Activated T-cell treated with anti-CD3 and anti-CD28 coated beads, Interleukin-2, amount 50 U/mL, for 4 hours (primary cell): ENCODE results near the gene GSTA2. TPM values are rescaled to one million over a fixed set of nuclear protein-coding genes. Genes with fewer than 3 reads are reported as not detected.

Source experiments
- ATAC-seq, 2 donors: fragments of 200-7000 bp; cut with Tn5 transposase; one replicate each; pipeline ENCODE4 v1.10.0; 2021
- DNase-seq: peaks from one replicate; pipeline ENCODE4 v3.0.0-alpha.2; 2020
- H3K27me3 Mint-ChIP-seq: one replicate; pipeline ENCODE4 v1.8.0; 2021; ENCODE audit warnings: low read depth, mixed read lengths
- H3K36me3 Mint-ChIP-seq: one replicate; pipeline ENCODE4 v1.8.0; 2022; ENCODE audit warnings: mixed read lengths; ENCODE audit not compliant: insufficient read depth
- H3K4me1 Mint-ChIP-seq: one replicate; pipeline ENCODE4 v1.8.0; 2021; ENCODE audit warnings: low read depth, mixed read lengths
- H3K4me3 Mint-ChIP-seq: one replicate; pipeline ENCODE4 v1.8.0; 2021; ENCODE audit warnings: mild to moderate bottlenecking, moderate library complexity, mixed read lengths
- H3K9me3 Mint-ChIP-seq: one replicate; pipeline ENCODE4 v1.8.0; 2021; ENCODE audit warnings: mixed read lengths
- total RNA-seq, 3 donors: library from RNA; stranded (reverse); gene quantifications; one replicate each; pipeline ENCODE4 v1.2.1, GENCODE V29; 2021

The GSTA2 gene
- total RNA-seq, 3 donors from 2014 or later, result not detected

DNA sequence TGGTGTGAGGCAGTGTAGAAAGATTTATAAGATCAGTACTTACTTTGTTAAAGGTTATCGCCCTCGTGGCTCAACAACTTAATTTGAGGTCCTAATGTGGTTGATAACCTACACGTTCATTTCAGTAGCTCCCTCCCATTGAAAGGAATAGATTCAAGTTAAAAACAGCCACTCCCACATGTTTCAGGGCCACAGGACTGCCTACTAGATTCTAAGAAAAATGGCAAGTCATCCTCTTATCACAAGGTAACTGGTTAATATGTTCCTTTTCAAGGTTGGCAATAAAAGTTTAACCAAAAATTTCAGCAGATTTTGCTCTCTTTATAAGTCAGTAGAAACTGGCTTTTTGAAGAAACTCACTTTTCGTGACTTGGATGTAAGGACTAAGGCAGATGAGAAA, 17.1 kb downstream of the GSTA2 start:
- DNase-seq, result no peak
- Mint-ChIP-seq H3K27me3 (no peaks in the 10 kb centered on the region), H3K4me1 (no peaks in the 10 kb centered on the region), H3K9me3 (peaks cover 6% of the 10 kb centered on the region), H3K4me3 (no peak overlapping the region), H3K36me3 (no peaks in the 10 kb centered on the region)
- no peak for ATAC-seq

DNA sequence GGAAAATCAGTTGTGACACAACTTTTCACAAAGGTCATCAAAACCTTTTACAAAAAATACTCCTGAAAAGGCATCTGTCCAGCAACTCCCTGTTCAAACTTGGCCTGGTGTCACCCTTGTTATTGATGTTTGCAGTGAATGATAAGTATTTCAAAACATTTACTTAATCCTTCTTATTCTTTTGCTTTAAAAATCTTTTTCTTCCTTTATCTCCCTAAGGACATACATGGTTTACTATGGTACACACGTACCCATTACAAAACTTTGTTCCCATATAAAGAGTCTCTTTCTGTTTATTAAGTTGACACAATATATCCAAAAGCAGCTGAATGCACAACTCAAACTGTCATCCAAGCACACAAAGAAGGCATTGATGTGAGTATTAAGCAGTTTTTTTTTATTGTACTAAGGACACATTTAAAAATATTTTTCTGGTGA, 17.5 kb downstream of the GSTA2 start:
- no peaks in the 10 kb centered on the region for H3K27me3 Mint-ChIP-seq
- H3K4me1 Mint-ChIP-seq, result no peaks in the 10 kb centered on the region
- ATAC-seq (no peak), DNase-seq (no peak)
- peaks cover 4% of the 10 kb centered on the region for H3K9me3 Mint-ChIP-seq
- H3K36me3 Mint-ChIP-seq, result no peaks in the 10 kb centered on the region
- no peak overlapping the region for H3K4me3 Mint-ChIP-seq

DNA sequence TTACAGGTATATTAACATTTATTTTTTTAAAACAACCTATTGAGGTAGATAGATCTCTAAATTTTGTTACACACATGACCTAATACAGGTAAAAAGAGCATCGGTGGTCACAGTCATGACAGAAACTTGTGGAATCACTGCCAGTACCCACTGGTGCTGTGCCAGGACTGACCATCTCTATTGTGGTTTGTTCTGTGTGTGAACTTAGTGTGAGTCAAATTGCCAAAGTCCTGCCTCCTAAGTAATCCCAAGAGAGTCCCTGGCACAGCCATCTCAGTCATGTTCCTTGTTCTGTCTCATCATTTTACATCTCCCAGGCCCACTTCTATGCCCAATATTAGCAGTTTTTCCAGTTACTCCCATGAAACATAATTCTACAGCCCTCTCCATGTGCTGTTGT, 21.4 kb downstream of the GSTA2 start:
- ATAC-seq (no peak), DNase-seq (no peak)
- Mint-ChIP-seq H3K27me3 (peaks cover 2% of the 10 kb centered on the region), H3K9me3 (peaks cover 5% of the 10 kb centered on the region), H3K36me3 (no peaks in the 10 kb centered on the region), H3K4me1 (no peaks in the 10 kb centered on the region), H3K4me3 (no peak overlapping the region)

GRCh38 chr6:52739627-52740026, 23.6 kb downstream of the GSTA2 start:
- no peak for DNase-seq
- no peaks in the 10 kb centered on the region for H3K4me1 Mint-ChIP-seq
- H3K27me3 Mint-ChIP-seq, result peaks cover 2% of the 10 kb centered on the region
- peaks cover 5% of the 10 kb centered on the region for H3K9me3 Mint-ChIP-seq
- no peak overlapping the region for H3K4me3 Mint-ChIP-seq
- H3K36me3 Mint-ChIP-seq, result no peaks in the 10 kb centered on the region
- ATAC-seq, result no peak

DNA sequence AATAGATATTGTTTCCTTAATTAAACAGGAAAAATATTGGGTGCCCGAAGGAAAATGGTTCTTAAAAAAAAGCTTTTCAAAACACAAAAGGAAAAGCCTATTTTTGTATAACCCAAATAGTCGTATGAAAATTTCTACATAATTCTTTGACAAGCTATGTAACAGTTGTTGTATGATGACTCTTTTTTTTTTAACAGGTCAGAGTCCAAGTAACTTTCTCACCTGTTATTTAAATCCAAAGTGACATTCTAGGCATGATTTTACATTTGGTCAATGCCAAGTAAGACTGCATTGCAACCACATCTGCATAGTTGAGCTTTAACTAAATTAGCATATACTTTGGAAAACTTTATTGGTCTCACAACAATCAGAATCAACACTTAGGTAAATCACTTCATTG, 24.1 kb downstream of the GSTA2 start:
- DNase-seq, result no peak
- Mint-ChIP-seq H3K36me3 (no peaks in the 10 kb centered on the region), H3K4me1 (no peaks in the 10 kb centered on the region), H3K4me3 (no peak overlapping the region), H3K9me3 (peaks cover 5% of the 10 kb centered on the region), H3K27me3 (peaks cover 2% of the 10 kb centered on the region)
- no peak for ATAC-seq

DNA sequence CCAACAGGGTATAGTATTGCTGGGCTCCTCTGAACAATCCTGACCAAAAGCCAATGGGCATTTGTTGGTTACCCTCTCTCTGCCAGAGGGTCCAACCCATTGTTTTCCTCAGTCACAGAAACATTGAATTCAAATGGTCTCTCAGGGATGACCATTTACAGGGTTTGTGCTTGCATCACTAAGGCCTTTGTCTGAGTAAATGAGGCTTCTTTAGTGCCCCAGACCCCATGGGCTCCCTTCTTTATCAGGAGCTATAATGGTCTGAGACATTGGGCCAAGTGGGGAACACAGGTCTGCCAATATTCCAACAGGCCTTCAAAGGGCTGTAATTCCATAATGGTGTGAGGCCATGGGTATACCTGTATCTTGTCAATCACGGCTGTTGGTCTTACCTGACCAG, 27.1 kb downstream of the GSTA2 start:
- Mint-ChIP-seq H3K27me3 (peaks cover 2% of the 10 kb centered on the region), H3K9me3 (peaks cover 5% of the 10 kb centered on the region), H3K4me1 (no peaks in the 10 kb centered on the region), H3K4me3 (no peak overlapping the region), H3K36me3 (no peaks in the 10 kb centered on the region)
- DNase-seq (no peak), ATAC-seq (no peak)

DNA sequence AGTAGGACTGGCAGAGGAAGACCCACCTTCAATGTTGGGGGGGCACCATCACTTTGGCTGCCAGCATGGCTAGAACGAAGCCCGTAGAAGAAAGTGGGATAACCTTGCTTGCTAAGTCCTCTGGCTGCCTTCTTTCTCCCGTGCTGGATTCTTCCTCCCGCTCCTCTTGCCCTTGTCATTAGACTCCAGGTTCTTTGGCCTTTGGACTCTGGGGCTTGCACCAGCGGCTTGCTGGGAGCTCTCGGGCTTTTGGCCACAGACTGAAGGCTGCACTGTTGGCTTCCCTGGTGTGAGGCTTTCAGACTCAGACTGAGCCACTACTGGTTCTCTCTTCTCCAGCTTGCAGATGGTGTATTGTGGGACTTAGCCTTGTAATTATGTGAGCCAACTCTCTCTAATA, 28.2 kb downstream of the GSTA2 start:
- no peaks in the 10 kb centered on the region for H3K36me3 Mint-ChIP-seq
- H3K27me3 Mint-ChIP-seq, result peaks cover 2% of the 10 kb centered on the region
- DNase-seq, result no peak
- H3K4me1 Mint-ChIP-seq, result no peaks in the 10 kb centered on the region
- ATAC-seq, result no peak
- H3K9me3 Mint-ChIP-seq, result no peaks in the 10 kb centered on the region
- H3K4me3 Mint-ChIP-seq, result no peak overlapping the region

DNA sequence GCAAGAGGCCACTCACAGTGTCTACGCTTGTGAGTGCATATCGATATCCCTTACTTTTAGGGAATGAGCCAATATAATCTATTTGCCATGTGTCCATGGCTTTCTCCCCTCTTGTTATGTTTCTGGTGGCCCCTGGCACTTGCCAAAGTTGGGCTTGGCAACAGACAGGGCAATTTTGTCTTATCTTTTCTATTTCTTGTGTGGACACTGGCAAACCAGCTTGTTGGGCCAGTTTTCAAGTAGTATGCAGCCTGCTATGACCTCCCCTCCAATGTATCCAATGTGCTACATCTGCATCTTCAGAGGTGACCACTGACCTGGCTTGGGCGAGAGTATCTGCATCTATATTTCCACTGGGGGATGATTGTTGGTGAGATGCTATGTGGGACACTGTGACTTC, 29.2 kb downstream of the GSTA2 start:
- H3K4me1 Mint-ChIP-seq, result no peaks in the 10 kb centered on the region
- no peak for DNase-seq
- H3K36me3 Mint-ChIP-seq, result no peaks in the 10 kb centered on the region
- H3K9me3 Mint-ChIP-seq, result no peaks in the 10 kb centered on the region
- ATAC-seq, result no peak
- no peak overlapping the region for H3K4me3 Mint-ChIP-seq
- H3K27me3 Mint-ChIP-seq, result no peaks in the 10 kb centered on the region

DNA sequence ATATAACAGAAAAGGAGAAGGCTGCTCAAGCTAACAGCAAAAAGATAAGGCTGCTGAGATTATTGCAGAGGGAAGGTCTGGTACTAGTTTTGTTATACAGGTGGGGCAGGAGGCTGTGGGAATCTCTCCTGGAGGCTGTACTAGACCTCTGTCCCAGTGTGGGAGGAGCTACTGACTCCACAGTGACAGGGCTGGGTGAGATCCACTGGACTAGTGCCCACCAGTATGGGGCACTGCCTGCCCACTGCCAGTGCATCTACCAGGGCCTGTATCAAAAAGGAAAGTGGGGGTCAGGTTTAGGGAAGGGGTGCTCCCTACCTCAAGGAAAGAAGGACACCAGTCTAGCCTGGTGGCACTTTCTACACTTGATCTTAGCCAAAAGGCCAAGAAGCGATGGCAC, 30.1 kb downstream of the GSTA2 start:
- Mint-ChIP-seq H3K4me1 (no peaks in the 10 kb centered on the region), H3K4me3 (no peak overlapping the region), H3K27me3 (no peaks in the 10 kb centered on the region), H3K36me3 (no peaks in the 10 kb centered on the region), H3K9me3 (no peaks in the 10 kb centered on the region)
- DNase-seq, result no peak
- no peak for ATAC-seq

DNA sequence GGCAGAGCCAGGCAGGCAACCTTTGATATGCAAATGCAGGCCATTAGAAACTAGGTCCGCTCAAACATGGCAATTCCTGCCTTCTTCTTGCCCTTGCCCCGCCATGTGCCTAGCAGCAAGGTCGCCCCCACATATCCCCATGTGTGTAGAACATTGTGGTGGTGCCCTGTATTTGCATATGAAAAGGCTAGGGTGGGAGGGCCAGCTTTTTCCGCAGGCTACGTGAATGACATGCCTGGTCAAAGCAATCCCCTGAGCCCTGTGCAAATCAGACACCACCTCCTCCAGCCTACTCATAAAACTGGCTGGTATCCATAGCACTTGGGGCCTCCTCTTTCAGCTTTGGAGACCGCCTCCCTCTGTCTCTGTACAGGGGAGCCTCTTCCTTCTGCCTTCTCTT, 31.6 kb downstream of the GSTA2 start:
- ATAC-seq (no peak), DNase-seq (no peak)
- Mint-ChIP-seq H3K4me3 (no peak overlapping the region), H3K9me3 (no peaks in the 10 kb centered on the region), H3K36me3 (no peaks in the 10 kb centered on the region), H3K27me3 (no peaks in the 10 kb centered on the region), H3K4me1 (no peaks in the 10 kb centered on the region)

GRCh38 chr6:52729576-52729975, 33.7 kb downstream of the GSTA2 start:
- no peaks in the 10 kb centered on the region for H3K9me3 Mint-ChIP-seq
- no peak for ATAC-seq
- H3K4me1 Mint-ChIP-seq, result no peaks in the 10 kb centered on the region
- no peaks in the 10 kb centered on the region for H3K36me3 Mint-ChIP-seq
- H3K27me3 Mint-ChIP-seq, result peaks cover 2% of the 10 kb centered on the region
- no peak for DNase-seq
- H3K4me3 Mint-ChIP-seq, result no peak overlapping the region

GRCh38 chr6:52728394-52728793, 34.9 kb downstream of the GSTA2 start:
- DNase-seq (no peak), ATAC-seq (no peak)
- no peaks in the 10 kb centered on the region for H3K4me1 Mint-ChIP-seq
- H3K36me3 Mint-ChIP-seq, result no peaks in the 10 kb centered on the region
- H3K4me3 Mint-ChIP-seq, result no peak overlapping the region
- H3K27me3 Mint-ChIP-seq, result peaks cover 2% of the 10 kb centered on the region
- H3K9me3 Mint-ChIP-seq, result no peaks in the 10 kb centered on the region

DNA sequence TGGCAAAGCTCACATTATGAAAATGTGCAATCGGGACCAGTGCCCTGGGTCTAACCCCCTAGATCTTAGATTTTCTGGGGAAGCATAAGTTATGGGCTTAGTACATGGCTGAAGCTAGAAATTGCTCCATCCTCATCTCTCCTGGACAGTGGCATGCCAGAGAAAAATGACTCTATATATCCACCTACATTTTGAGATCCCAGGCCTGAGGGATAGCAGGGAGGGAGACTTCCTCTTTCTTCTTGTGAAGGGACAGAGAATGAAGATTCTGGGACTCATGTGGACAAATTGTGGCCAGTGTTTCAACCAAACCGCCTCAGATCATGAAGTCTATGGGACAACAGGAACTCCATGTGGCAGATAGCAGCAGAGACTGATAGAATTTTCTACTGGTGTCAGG, 35.4 kb downstream of the GSTA2 start:
- Mint-ChIP-seq H3K36me3 (no peaks in the 10 kb centered on the region), H3K27me3 (peaks cover 2% of the 10 kb centered on the region), H3K4me3 (no peak overlapping the region), H3K4me1 (no peaks in the 10 kb centered on the region), H3K9me3 (no peaks in the 10 kb centered on the region)
- ATAC-seq, result no peak
- no peak for DNase-seq

- no peaks in the 10 kb centered on the region for H3K9me3 Mint-ChIP-seq
- peaks cover 2% of the 10 kb centered on the region for H3K27me3 Mint-ChIP-seq
- no peaks in the 10 kb centered on the region for H3K36me3 Mint-ChIP-seq
- DNase-seq (no peak), ATAC-seq (no peak)
- H3K4me1 Mint-ChIP-seq, result no peaks in the 10 kb centered on the region
- no peak overlapping the region for H3K4me3 Mint-ChIP-seq
Observed at GRCh38 chr6:52726741-52727535, 36.3 kb downstream of the GSTA2 start.

DNA sequence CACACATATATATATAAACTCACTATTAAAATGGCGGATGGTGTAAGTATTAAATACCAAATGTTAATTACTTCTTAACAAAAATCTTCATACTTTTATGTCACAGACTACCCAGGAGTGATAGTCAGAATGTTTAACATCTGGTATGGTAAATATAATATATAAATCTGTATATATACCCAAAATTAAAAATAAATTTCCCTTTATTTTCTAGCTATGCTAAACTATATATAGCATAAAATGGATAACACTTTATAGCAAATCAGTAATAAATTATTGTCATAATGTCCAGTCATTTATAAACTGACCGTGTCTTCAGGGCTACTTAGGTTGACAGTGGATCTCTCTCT, 37.1 kb downstream of the GSTA2 start:
- H3K4me1 Mint-ChIP-seq, result no peaks in the 10 kb centered on the region
- DNase-seq, result no peak
- H3K27me3 Mint-ChIP-seq, result peaks cover 2% of the 10 kb centered on the region
- H3K9me3 Mint-ChIP-seq, result no peaks in the 10 kb centered on the region
- ATAC-seq, result no peak
- H3K4me3 Mint-ChIP-seq, result no peak overlapping the region
- no peaks in the 10 kb centered on the region for H3K36me3 Mint-ChIP-seq
